HFF-Myc (cell line): ENCODE measurements around the gene FNIP1.
"Not testable (repeated sequence)": the region's sequence is repeated elsewhere in the genome, so short reads cannot be mapped to it uniquely, and the experiment has no call there.

ENCODE experiments used
- DNase-seq: peaks from one replicate; pipeline ENCODE4 v3.0.0-alpha.2; 2011; ENCODE audit warnings: low read depth; ENCODE audit errors: extremely low read depth
- H3K4me3 ChIP-seq: replicated peaks from 2 replicates; pipeline ENCODE4 v1.5.1; 2011; ENCODE audit warnings: low read depth, mild to moderate bottlenecking, control low read depth, low read length
- TF ChIP-seq, protein P1 (sequence below): IDR thresholded peaks from 2 replicates; pipeline ENCODE4 v1.5.1; 2012; ENCODE audit warnings: mild to moderate bottlenecking, low read depth, low read length, control low read depth; ENCODE audit errors: missing control alignments

FNIP1 gene

DNA sequence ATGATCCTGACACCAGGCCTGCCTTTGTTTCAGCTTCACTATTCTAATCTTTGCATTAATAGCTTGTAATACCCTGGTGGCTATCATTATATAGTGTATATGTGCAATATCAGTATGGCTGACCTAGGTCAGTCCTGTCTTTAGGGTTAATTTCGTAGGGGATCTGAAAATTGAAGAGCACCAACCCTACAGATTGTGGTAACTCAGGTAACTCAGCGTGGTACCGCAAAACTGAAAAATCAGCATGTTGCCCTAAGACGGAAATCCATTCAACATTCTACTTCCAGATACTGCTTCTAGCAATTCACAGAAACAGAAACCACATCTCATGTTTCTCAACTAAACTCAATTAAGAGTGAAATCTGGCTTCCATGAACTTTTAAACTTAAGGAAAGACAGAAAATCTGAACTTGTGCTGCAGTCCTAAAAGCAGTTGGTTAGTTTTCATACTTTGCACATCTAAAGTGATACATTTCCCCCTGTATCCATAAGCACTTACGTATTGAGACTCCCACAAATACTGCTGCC lies 78.3 kb downstream of the FNIP1 start:
- TF ChIP-seq, protein P1, sequence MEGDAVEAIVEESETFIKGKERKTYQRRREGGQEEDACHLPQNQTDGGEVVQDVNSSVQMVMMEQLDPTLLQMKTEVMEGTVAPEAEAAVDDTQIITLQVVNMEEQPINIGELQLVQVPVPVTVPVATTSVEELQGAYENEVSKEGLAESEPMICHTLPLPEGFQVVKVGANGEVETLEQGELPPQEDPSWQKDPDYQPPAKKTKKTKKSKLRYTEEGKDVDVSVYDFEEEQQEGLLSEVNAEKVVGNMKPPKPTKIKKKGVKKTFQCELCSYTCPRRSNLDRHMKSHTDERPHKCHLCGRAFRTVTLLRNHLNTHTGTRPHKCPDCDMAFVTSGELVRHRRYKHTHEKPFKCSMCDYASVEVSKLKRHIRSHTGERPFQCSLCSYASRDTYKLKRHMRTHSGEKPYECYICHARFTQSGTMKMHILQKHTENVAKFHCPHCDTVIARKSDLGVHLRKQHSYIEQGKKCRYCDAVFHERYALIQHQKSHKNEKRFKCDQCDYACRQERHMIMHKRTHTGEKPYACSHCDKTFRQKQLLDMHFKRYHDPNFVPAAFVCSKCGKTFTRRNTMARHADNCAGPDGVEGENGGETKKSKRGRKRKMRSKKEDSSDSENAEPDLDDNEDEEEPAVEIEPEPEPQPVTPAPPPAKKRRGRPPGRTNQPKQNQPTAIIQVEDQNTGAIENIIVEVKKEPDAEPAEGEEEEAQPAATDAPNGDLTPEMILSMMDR = no peak
- no peak for DNase-seq
- H3K4me3 ChIP-seq = no peak overlapping the region

DNA sequence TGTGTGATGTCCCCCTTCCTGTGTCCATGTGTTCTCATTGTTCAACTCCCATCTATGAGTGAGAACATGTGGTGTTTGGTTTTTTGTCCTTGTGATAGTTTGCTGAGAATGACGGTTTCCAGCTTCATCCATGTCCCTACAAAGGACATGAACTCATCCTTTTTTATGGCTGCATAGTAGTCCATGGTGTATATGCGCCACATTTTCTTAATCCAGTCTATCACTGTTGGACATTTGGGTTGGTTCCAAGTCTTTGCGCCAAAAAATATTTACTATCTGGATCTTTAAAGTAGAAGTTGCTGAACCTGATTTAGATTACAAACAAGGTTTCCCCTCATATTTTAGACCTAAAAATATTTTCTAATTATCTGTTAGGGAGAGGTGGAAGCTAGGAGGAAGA lies 79.7 kb downstream of the FNIP1 start:
- H3K4me3 ChIP-seq, DNase-seq: not testable (repeated sequence)

DNA sequence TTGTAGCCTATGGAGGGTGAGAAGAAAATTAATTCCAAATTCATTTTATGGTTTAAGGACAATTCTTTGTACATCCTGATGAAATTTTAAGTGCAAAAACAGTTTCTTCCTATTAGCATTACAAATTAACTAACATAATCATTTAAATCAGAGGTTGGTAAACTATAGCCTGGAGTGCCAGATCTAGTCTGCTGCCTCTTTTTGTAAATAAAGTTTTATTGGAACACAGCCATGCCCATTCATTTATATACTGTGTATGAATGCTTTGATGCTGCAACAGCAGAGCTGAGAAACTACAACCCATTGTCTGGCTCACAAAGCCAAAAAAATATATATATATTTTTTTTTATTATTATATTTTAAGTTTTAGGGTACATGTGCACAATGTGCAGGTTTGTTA lies 80.2 kb downstream of the FNIP1 start:
- H3K4me3 ChIP-seq = no peak overlapping the region
- DNase-seq = no peak
- TF ChIP-seq, protein P1 = no peak

- no peak overlapping the region for H3K4me3 ChIP-seq
- TF ChIP-seq, protein P1 = no peak
- DNase-seq = no peak
Measured at GRCh38 chr5:131710391-131710790, 86.4 kb downstream of the FNIP1 start.

DNA sequence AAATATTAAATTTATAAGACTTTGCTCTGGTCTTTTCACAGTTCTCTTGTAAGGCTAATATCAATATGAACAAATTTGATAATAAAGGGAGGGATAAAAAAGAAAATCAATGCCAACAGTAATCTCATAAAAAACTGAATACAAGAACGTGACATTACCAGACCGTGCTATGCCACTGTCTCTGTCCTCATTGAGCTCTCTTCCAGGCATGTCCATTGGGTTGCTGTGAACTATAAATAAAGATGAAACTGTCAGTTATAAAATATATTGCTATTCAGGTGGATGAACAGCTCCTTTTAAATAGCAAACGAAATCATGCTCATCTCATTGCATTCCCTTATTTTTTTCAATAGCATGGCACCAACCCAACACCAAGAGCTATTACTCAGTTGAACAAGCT lies 87.8 kb downstream of the FNIP1 start:
- TF ChIP-seq, protein P1 = no peak
- DNase-seq = no peak
- no peak overlapping the region for H3K4me3 ChIP-seq

- DNase-seq = no peak
- TF ChIP-seq, protein P1 = no peak
- H3K4me3 ChIP-seq = no peak overlapping the region
Measured at GRCh38 chr5:131706281-131706680, 90.5 kb downstream of the FNIP1 start.

DNA sequence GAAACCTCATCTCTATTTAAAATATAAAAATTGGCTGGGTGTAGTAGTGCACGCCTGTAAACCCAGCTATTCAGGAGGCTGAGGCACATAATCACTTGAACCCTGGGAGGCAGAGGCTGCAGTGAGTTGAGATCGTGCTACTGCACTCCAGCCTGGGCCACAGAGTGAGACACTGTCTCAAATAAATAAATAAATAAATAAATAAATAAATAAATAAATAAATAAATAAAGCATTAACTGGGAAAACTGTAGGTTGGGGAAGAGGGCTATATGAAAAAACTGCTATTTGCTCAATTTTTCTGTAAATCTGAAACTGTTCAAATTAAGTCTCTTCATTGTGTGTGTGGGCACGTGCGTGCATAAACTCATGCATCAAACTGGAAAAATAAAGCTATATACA lies 101.9 kb downstream of the FNIP1 start:
- no peak for DNase-seq
- no peak overlapping the region for H3K4me3 ChIP-seq

More for the DNA sequence above, 101.9 kb downstream of the FNIP1 start:
- TF ChIP-seq, protein P1 = no peak
